ENCODE measurements around the gene FRMPD4.

Gene FRMPD4

DNA sequence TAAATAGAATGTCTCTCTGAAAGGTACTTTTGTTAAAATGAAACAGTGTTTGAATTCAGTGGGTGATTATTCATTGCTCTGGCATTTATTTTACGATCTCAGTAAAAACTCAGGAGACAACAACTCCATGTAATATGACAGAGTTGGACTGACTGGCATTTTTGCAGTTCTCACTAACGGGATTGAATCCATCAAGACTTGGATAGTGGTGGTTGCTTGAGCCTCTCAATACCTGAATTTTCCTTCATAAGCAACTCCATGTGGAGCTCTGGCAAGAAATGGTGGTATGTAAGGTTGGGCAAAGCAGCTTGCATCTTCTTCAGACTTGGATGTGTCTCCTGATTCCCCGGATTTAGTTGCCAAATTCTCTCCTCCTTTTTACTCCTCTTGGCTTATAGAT lies 72.7 kb downstream of the FRMPD4 start:
- no peak for DNase-seq (ENCODE audit: low read depth)

DNA sequence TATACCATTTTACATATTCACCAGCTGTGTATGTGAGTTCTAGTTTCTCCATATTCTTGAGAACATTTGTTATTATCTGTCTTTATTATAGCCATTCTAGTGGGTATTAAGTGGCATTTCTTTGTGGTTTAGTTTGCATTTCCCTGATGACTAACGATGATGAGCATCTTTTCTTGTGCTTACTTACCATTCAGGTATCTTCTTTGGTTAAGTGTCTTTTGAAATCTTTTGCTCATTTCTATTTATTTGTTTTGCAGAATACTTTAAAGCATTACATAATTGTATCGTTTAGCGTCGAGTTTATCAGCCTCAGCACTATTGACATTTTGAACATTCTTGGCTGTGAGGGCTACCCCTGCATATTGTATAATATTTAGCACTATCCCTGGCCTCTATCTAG lies 85.4 kb downstream of the FRMPD4 start:
- DNase-seq (ENCODE audit: low read depth): no peak

DNA sequence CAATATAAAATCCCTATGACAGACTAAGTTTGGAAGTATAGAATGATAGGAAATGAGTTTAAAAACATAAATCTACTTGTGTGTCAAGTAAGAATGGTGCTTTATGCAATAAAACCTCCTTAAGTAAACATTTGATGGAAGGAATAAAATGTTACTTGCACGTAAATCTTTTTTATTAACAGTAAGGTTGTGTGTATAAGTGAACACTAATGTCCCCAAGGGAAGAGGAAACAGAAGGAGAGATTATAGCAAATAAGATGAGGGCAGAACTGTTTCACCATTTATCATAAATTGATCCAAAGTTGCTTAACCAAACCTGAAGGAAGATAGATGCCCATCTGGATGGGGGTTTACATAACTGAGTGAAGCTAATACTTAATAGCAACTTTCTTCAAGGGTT lies 86.8 kb downstream of the FRMPD4 start:
- no peak for DNase-seq (ENCODE audit: low read depth)

DNA sequence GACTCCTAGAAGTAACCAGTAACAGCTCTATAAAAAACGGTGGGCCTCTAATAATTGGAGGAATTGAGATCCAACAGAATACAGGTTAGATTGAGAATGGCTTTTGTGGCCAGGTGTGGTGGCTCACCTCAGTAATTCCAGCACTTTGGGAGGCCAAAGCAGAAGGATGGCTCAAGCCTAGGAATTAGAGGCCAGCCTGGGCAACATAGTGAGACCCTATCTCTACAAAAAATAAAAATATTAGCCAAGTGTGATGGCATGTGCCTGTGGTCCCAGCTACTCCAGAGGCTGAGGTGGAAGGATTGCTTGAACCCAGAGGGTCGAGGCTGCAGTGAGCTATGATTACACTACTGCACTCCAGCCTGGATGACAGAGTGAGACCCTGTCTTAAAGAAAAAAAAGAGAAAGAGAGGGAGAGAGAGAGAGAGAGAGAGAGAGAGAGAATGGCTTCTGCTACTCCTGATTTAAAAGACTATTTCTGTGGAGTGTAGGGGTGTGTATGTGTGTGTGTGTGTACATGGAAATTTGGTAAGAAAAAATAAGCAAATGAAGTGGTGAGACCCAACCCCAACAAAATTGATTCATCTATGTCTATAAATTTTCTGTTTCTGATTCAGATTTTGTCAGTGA lies 89.3 kb downstream of the FRMPD4 start:
- DNase-seq (ENCODE audit: low read depth): no peak

DNA sequence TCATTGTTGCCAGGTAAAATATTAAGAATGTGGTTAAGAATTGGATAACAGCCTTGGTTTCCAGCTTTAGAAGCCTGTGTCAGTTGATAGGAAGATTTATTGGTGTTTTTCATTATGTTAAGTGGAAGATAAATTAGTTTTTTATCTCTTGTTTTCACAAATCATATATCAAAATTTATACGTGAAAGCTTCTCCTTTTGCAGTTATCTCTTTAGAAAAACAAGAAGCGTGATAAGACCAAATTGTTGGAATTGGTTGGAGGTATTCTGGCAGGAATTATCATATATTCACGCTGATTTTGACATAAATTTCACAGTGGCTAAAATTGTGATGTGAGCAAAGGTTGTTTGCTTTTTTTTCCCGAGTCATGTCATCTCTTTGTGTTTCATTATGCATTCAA lies 90.6 kb downstream of the FRMPD4 start:
- DNase-seq (ENCODE audit: low read depth): no peak

DNA sequence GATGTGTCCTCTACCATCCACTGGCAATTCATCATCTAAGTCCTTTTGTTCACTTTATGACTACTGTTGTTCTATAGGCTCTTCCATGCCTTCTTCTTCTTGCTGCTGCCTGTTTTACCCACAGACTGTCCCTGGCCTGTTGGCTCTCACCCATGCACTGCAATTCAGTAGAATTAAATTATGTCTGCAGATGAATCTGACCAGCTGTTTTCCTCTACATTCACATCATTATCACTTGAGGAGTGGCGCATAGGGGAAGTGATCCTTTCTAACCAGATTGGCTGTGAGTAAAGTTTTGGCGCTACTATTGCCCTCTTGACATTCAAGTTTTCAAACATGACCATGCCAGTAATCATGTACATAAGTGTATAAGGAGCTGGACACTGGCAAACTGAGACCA lies 91.7 kb downstream of the FRMPD4 start:
- DNase-seq (ENCODE audit: low read depth): no peak

DNA sequence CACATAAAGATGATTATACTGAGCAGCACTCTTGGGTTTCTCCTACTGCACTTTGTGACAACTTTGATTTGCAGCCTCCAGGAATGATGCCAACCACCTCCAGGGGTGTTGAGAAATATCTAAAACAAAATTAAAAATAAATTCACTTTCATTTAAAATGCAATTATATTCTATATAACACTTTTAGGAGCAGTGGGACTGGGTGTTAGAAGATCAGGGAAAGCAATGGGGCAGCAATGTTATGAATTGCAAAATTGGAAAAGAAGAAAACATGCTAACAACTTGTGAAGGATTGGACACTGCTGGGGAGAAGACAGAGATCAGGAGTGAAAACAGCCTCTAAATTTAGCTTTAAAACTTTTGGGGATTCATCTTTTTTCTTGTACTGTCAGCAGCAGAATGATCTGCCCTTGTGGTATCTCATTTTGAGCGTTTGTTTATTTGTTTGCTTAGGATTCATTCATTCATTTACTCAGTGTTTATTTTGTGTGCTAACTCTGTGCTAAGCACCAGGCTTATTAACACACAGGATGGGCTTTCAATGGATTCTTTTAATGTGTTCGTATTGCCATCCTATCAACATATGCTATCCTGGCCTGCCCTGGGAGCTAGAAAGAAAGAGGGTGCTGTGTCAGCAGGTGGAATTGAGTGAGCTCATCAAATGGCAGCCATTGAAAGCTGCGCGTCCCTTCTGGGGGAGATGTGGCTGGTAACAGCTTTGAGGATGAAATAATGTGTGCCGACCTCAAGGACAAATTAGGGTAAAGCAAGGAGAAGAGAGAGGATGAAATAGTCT lies 96.5 kb downstream of the FRMPD4 start:
- no peak for DNase-seq (ENCODE audit: low read depth)

DNA sequence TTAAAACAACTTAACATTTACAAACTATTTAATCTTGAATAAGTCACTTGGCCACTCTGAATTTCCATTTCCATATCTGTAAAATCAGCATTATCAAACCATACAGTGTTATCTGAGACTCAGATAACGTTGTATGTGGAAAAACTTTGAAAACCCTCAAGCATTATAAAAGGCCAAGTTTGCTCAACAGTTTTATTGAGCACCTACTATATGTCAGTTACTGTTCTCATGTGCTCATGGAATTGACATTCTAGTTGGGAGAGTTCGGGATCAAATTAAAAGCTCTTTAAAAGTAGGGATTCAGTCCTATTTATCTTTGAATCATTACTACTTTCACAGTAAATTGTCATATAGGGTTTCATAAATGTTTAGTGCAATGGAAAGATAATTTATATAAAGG lies 97.9 kb downstream of the FRMPD4 start:
- DNase-seq (ENCODE audit: low read depth): no peak

DNA sequence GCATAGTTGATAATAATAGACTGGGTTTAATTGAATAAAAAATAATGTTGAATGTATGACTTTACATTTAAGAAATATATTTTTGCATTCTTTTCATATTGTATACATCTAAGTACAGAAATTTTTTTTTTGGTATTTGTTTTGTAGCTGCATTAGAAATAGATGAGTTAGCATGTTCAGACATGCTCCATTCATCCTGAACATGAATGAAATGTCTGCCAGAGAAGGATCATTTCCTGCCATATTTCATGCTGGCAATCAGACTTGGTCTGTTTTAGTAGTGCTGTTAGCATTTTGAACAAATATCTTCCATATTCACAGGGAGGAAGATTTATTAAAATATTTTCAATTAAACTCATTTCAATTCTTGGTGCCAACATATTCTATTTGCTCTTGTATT lies 98.9 kb downstream of the FRMPD4 start:
- DNase-seq (ENCODE audit: low read depth): no peak

DNA sequence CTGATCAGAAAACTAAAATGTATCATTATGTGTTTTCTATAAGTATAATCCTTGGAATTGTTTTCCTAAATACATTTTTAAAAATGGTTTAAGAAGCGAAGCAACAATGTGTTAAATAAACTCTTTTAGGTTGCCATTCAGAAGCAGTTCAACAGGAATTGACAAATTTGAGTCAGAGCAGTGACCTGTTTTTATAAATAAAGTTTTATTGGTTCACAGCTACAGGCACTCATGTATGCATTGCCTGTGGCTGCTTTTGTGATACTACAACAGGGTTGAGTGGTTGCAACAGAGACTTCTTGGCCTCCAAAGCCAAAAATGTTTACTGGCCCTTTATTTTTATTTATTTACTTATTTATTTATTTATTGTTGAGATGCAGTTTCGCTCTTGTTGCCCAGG lies 99.5 kb downstream of the FRMPD4 start:
- DNase-seq (ENCODE audit: low read depth): no peak

DNA sequence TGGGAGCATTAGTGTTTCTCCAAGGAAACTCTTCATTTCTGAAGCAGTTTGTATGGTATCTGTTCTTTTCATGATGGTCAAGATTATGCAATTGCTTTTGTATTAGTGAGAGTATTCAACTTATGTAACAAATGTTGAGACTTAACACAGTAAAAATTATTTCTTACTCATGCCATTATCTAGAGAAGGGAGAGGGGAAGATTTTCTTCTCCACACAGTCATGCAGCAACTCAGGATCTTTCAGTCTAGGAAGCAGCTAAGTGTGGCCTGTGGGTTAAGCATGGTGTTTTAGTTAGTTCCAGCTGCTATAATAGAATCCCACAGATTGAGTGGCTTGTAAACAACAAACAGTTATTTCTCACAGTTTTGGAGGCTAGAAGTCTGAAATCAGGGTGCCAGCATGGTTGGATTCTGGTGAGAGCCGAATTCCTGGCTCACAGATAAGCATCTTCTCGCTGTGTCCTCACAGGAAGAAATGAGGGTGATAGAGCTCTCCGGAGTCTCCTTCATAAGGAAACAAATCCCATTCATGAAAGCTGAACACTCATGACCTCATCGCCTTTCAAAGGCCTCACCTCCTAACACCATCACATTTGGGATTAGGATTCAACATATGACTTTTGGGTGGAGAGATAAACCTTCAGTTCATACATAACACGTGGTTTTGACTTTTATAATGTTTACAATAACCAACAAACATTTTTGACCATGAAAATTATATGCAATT lies 101.2 kb downstream of the FRMPD4 start:
- no peak for DNase-seq (ENCODE audit: low read depth)

DNA sequence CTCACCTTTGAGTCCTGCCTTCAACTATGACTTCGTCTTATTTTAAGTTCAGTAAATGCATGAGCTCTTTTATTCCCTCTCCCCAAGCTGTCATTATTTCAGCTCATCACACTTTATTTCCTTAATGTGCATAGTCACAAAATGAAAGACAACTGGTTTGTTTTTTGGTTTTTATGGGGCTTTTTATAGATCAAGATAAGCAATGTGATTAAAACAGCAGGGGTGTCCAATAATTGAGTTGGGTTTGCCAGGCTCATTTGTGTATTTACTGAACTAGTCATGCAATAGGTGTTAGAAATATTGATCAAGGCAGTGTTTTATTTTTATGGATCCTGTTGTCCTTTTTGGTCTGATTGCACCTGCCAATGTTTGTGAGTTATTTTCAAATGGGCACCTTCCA lies 102.2 kb downstream of the FRMPD4 start:
- DNase-seq (ENCODE audit: low read depth): no peak

DNA sequence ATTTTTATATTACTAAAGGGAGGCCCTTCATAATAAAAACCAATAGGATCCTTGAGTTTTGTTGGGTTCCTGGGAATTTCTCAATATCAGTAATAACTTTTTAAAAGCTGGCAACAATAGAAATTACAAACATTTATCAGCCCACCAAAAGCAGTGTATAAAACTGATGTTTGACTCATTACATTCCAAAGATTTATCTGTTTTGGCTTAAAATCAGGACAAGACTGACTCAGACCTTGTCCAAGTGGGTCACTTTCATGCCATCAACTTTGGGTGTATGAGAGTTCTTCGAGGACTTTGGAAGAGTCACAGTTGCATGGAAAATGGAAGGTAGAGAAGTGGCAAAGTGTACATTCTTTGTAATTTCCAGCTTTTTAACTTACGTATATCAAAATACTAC lies 102.8 kb downstream of the FRMPD4 start:
- no peak for DNase-seq (ENCODE audit: low read depth)

DNA sequence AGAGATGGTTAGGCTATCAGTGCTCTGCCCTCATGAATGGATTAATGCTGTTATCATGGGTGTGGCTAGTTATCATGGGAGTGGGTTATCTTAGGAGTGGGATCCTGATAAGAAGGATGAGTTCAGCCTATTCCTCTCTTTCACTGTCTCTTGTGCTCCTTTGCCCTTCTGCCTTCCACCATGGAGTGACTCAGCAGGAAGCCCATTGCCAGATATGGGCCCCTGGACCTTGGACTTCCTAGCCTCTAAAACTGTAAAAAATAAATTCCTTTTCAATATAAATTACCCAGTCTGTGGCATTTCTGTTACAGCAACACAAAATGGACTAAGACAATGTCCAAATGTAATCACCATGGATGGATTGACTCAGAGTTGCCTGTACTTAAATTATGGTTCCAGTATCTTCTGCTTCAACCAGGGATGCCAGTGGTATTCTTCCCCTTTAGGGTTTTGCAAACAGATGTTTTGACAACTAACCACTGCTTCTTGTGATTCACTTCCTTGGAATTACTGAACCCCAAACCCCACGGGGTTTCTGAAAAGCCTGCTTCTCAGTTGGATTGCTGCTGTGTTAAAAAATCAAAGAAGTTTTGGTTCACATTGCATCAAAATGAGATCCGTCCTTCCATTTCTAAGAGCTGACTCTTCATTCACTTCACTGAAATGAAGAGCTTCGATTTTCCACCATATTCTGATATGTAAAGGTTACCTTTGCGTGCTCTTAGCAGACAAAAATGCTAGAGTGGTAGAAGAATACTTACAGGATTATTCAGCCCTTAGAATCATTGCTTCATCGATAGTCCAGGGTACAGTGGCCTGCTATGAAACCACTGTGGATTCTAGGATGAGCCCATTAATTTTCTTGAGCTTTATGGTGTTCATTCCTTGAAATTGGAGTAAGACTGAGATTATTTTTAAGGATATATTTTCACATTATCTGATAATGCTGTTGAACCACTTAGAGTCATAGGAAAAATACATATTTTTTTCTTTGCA lies 107.7 kb downstream of the FRMPD4 start:
- no peak for DNase-seq (ENCODE audit: low read depth)

DNA sequence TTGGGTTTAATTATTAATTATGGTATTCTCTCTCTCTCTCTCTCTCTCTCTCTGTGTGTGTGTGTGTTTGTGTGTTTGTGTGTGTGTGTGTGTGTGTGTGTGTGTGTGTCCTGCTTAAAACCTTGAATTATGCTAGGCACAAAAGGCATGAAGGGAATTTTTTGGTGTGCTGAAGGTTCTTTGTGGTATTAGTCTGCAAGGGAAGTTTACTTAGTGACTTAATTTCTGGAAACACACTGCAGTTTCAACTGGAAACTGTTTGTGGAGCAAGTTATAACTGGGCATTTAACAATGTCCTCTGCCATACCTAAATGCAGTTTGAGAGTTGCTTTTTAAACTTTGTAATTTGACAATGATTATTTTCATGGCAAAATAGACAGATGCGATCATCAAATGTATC lies 111.7 kb downstream of the FRMPD4 start:
- no peak for DNase-seq (ENCODE audit: low read depth)

DNA sequence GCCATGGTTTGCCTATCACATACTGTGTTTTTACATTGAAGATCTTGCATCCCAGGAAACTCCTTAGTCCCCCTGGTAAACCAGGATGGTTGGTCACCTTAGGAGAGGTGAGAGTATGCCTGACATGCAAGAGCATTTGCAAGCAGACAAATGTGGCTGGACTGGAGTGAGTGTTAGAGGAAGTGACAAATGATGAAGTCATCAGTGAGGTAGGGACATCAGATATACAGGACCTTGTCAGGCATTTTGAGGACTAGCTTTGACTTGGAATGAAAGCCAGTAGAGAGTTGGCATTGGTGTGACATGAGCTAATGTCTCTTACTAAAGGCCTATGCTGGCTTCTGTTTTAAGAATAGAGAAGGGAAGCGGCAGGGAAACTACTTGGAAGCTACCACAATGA lies 124.9 kb downstream of the FRMPD4 start:
- DNase-seq (ENCODE audit: low read depth): no peak

DNA sequence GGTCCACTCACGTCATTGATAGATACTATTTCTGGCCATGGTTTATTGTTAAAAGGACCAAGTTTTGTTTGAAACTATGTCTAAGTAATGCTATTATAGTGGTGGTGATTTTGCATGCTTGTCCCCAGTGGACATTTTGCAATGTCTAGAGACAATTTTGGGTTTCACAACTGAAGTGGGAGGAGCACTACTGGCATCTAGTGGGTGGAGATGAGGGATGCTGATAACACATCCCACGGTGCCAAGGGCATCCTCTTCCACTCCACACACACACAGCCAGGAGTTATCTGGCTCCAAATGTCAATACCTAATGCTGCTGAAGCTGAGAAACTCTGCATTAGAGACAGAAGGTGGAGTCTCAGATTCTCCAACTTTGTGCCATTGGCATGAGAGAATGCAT lies 131.2 kb downstream of the FRMPD4 start:
- no peak for DNase-seq (ENCODE audit: low read depth)

DNA sequence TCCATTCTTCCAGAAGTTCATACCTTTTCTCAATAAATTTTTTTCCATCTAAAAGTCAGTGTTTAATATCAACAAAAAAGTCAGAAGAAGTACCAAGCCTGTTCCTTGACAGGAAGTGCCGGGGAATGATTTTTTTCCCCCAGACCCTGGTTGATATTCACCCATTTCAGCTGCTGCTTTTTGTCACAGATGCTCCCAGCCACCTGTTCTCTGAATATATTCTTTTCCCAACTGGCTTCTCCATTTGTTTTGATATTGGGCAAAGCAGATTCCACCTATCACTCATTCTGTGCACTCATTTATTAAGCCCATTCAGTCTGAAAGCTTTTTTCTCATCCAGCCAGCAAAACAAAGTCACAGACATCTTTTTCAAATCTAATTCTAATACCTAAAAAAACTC lies 139.9 kb downstream of the FRMPD4 start:
- no peak for DNase-seq (ENCODE audit: low read depth)

DNA sequence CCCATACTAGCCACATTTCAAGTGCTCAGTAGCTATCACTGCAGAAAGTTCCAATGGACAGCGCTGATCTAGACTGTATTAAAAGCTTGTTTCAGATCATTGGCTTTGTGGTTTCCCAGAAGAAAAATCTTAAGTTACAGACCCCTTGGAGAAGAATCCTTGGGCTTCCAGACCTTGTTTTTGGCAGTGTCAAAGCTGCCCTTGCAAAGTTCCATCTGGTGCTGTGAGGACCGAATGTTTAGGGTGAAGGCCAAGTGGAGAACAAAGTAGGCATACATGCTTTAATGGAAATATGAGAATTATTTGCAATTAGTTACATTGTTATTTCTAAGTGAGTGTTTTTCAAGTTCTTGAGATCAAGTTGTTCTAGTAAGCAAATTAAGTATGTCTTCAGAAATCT lies 144.7 kb downstream of the FRMPD4 start:
- no peak for DNase-seq (ENCODE audit: low read depth)

DNA sequence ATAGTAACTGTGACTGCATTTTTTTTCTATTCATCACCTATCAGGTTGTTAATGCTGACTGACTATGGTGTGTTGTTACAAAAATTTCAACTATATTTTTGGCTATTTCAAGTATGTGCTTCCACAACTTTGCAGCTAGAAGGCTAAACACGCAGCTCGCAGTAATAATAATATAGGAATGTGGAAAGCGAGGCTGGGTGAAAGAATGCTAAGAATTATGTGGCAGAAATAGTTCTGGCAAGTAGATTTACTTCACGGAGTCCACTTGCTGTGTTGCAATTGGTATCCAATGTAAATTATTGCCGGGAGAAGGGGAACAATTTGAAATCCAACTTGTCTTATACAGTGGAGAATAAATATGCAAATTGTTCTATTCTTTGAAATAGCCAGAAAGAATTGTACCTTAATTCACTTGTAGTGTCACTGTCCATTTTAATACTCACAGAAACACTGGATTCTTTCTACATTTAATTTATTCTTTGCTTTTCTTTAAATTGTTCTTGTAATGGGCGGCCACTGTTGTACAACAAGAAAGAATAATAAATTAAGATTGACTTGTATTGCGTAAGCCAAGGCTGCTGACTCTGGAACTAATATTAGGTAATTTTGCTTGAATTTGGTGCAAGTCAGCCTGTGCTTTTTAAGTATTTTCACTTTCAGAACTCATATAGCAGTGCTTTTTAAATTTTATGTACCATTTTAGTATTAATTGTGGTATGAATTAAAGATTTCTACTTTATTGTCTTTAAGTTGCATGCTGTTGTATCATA lies 154.9 kb downstream of the FRMPD4 start:
- no peak for DNase-seq (ENCODE audit: low read depth)

DNA sequence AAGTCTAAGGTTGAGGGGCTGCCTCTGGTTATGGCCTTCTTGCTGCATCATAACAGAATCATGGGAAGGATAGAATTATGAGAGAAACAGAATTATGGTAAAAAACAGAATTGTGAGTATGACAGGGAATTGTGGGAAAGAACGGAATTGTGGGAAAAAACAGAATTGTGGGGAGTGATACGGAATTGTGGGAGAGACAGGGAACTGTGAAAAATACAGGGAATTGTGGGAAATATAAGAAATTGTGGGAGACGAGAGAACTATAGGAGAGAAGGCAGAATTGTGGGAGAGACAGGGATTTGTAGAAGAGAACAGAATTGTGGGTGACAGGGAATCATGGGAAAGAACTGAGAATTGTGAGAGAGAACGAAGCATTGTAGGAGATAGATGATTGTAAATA lies 159.1 kb downstream of the FRMPD4 start:
- no peak for DNase-seq (ENCODE audit: low read depth)
